IMR-90 (cell line): ENCODE data around the gene CACYBP. TPM values are rescaled to one million over a fixed set of nuclear protein-coding genes. Genes with fewer than 3 reads are reported as not detected.

ENCODE experiments used
- ATAC-seq: fragments of 200-7000 bp; cut with Tn5 transposase; 2 replicates; pipeline ENCODE4 v1.9.1; 2020; ENCODE audit warnings: low read depth, mild to moderate bottlenecking, moderate library complexity
- BruUV-seq: library from RNA; stranded (reverse); fragments of 400-500 nt; replicated peaks from 2 replicates; lab custom pipeline; 2021; lab: Mats Ljungman, UMichigan
- CTCF ChIA-PET: fragments of 300-600 bp; formaldehyde crosslinking; extraction: SDS; loops from one replicate; lab custom pipeline; 2021; ENCODE audit warnings: antibody characterized with exemption; lab: Yijun Ruan, JAX
- POLR2A ChIA-PET: fragments of 300-600 bp; sonication (Branson Sonifier 250); formaldehyde crosslinking; loops from one replicate; lab custom pipeline; 2022; ENCODE audit warnings: antibody characterized with exemption; ENCODE audit not compliant: unreplicated experiment; lab: Charles Lee
- DNase-seq: peaks from one replicate; pipeline ENCODE4 v3.0.0; 2013
- H2AFZ ChIP-seq: replicated peaks from 2 replicates; pipeline ENCODE3; 2013; ENCODE audit warnings: low read length, mild to moderate bottlenecking; ENCODE audit not compliant: poor library complexity
- H2AK5ac ChIP-seq: 2 replicates; pipeline ENCODE4 v1.6.1; 2013; ENCODE audit warnings: low read depth, low read length, inconsistent platforms
- H2AK9ac ChIP-seq: replicated peaks from 2 replicates; pipeline ENCODE3; 2013; ENCODE audit warnings: mild to moderate bottlenecking, low read depth, low read length, moderate library complexity; ENCODE audit not compliant: poor library complexity
- H2BK120ac ChIP-seq: 2 replicates; pipeline ENCODE4 v1.6.1; 2013; ENCODE audit warnings: low read depth, low read length, inconsistent platforms
- H2BK15ac ChIP-seq: 3 replicates; pipeline ENCODE4 v1.6.1; 2013; ENCODE audit warnings: low read depth, low read length, inconsistent platforms
- H2BK20ac ChIP-seq: 2 replicates; pipeline ENCODE4 v1.6.1; 2013; ENCODE audit warnings: low read depth, mild to moderate bottlenecking, inconsistent platforms, low read length, moderate library complexity
- H2BK5ac ChIP-seq: 2 replicates; pipeline ENCODE4 v1.6.1; 2013; ENCODE audit warnings: mild to moderate bottlenecking, low read depth, low read length, inconsistent platforms; ENCODE audit not compliant: poor library complexity, severe bottlenecking
- H3K14ac ChIP-seq: replicated peaks from 2 replicates; pipeline ENCODE4 v1.6.1; 2013; ENCODE audit warnings: low read depth, low read length, inconsistent platforms
- H3K18ac ChIP-seq: 2 replicates; pipeline ENCODE4 v1.6.1; 2013; ENCODE audit warnings: low read depth, low read length, control low read depth
- H3K23ac ChIP-seq: 2 replicates; pipeline ENCODE4 v1.6.1; 2013; ENCODE audit warnings: low read depth, low read length, inconsistent platforms
- H3K27ac ChIP-seq: 2 replicates; pipeline ENCODE4 v1.5.1; 2013; ENCODE audit warnings: mild to moderate bottlenecking, control low read depth, low read length; ENCODE audit not compliant: insufficient read depth
- H3K27me3 ChIP-seq: 2 replicates; pipeline ENCODE4 v1.6.1; 2013; ENCODE audit warnings: low read length; ENCODE audit not compliant: control insufficient read depth, insufficient read depth
- H3K36me3 ChIP-seq: 2 replicates; pipeline ENCODE4 v1.6.1; 2013; ENCODE audit warnings: low read length, mixed read lengths; ENCODE audit not compliant: control insufficient read depth, insufficient read depth
- H3K4ac ChIP-seq: 2 replicates; pipeline ENCODE4 v1.6.1; 2013; ENCODE audit warnings: low read depth, low read length, inconsistent platforms
- H3K4me1 ChIP-seq: 2 replicates; pipeline ENCODE4 v1.6.1; 2013; ENCODE audit warnings: low read length, mixed read lengths; ENCODE audit not compliant: control insufficient read depth, insufficient read depth
- H3K4me2 ChIP-seq: 2 replicates; pipeline ENCODE4 v1.6.1; 2013; ENCODE audit warnings: low read depth, mild to moderate bottlenecking, control low read depth, low read length, moderate library complexity
- H3K4me3 ChIP-seq: 2 replicates; pipeline ENCODE4 v1.5.1; 2013; ENCODE audit warnings: low read depth, mild to moderate bottlenecking, control low read depth, low read length, moderate library complexity; ENCODE audit not compliant: insufficient read depth
- H3K56ac ChIP-seq: 2 replicates; pipeline ENCODE4 v1.6.1; 2013; ENCODE audit warnings: low read length, inconsistent platforms; ENCODE audit not compliant: insufficient read depth; ENCODE audit errors: extremely low read depth
- H3K79me1 ChIP-seq, 2 experiments: 2 replicates each; pipeline ENCODE4 v1.6.1; 2013; ENCODE audit warnings: low read length in 2 of 2, inconsistent platforms in 1 of 2, low read depth in 1 of 2
- H3K9ac ChIP-seq: 2 replicates; pipeline ENCODE4 v1.6.1; 2013; ENCODE audit warnings: low read depth, low read length, control low read depth
- H3K9me1 ChIP-seq: 2 replicates; pipeline ENCODE4 v1.6.1; 2013; ENCODE audit warnings: low read length, inconsistent platforms; ENCODE audit not compliant: insufficient read depth
- H3K9me3 ChIP-seq: 2 replicates; pipeline ENCODE4 v1.6.1; 2013; ENCODE audit warnings: low read length; ENCODE audit not compliant: control insufficient read depth, insufficient read depth
- H4K20me1 ChIP-seq: 2 replicates; pipeline ENCODE4 v1.6.1; 2013; ENCODE audit warnings: low read length, inconsistent platforms; ENCODE audit not compliant: insufficient read depth
- H4K5ac ChIP-seq: 2 replicates; pipeline ENCODE4 v1.6.1; 2013; ENCODE audit warnings: mild to moderate bottlenecking, low read depth, low read length, control low read depth
- H4K8ac ChIP-seq, 2 experiments: 2 replicates each; pipeline ENCODE4 v1.6.1; 2013; ENCODE audit warnings: low read depth in 2 of 2, low read length in 2 of 2, control low read depth in 1 of 2, inconsistent platforms in 1 of 2
- H4K91ac ChIP-seq: 2 replicates; pipeline ENCODE4 v1.6.1; 2013; ENCODE audit warnings: low read depth, low read length, inconsistent platforms; ENCODE audit not compliant: insufficient read depth
- BHLHE40 ChIP-seq: fragments of 150-350 bp; IDR thresholded peaks from 2 replicates; pipeline ENCODE4 v1.6.1; 2016; ENCODE audit warnings: mild to moderate bottlenecking, low read depth, low read length
- CEBPB ChIP-seq: IDR thresholded peaks from 2 replicates; pipeline ENCODE4 v1.6.1; 2012; ENCODE audit warnings: low read depth, low read length, improper control_type of control experiment
- CHD1 ChIP-seq: IDR thresholded peaks from 2 replicates; pipeline ENCODE4 v1.6.1; 2012; ENCODE audit warnings: low read depth, low read length, improper control_type of control experiment
- CTCF ChIP-seq: conservative IDR thresholded peaks from 2 replicates; pipeline ENCODE4 v1.5.1; 2012; ENCODE audit warnings: mild to moderate bottlenecking, low read depth, low read length, improper control_type of control experiment
- FOS ChIP-seq: fragments of 150-350 bp; IDR thresholded peaks from 2 replicates; pipeline ENCODE4 v1.6.1; 2016; ENCODE audit warnings: low read depth, low read length
- MAFK ChIP-seq: IDR thresholded peaks from 2 replicates; pipeline ENCODE4 v1.6.1; 2012; ENCODE audit warnings: low read depth, low read length, improper control_type of control experiment
- MAZ ChIP-seq: IDR thresholded peaks from 2 replicates; pipeline ENCODE4 v1.6.1; 2012; ENCODE audit warnings: low read depth, mild to moderate bottlenecking, low read length, improper control_type of control experiment, moderate library complexity, borderline replicate concordance
- MXI1 ChIP-seq: IDR thresholded peaks from 2 replicates; pipeline ENCODE4 v1.6.1; 2012; ENCODE audit warnings: low read depth, mild to moderate bottlenecking, low read length, moderate library complexity, borderline replicate concordance
- NFE2L2 ChIP-seq: fragments of 150-350 bp; IDR thresholded peaks from 2 replicates; pipeline ENCODE4 v1.6.1; 2016; ENCODE audit warnings: low read depth, mild to moderate bottlenecking, low read length
- POLR2A ChIP-seq: IDR thresholded peaks from 2 replicates; pipeline ENCODE4 v1.6.1; 2012; ENCODE audit warnings: mild to moderate bottlenecking, low read depth, low read length
- RAD21 ChIP-seq: IDR thresholded peaks from 2 replicates; pipeline ENCODE4 v1.6.1; 2012; ENCODE audit warnings: low read length, improper control_type of control experiment
- RCOR1 ChIP-seq: IDR thresholded peaks from 2 replicates; pipeline ENCODE4 v1.6.1; 2012; ENCODE audit warnings: mild to moderate bottlenecking, low read length, improper control_type of control experiment; ENCODE audit not compliant: insufficient replicate concordance
- RFX5 ChIP-seq: IDR thresholded peaks from 2 replicates; pipeline ENCODE4 v1.8.0; 2012; ENCODE audit warnings: low read depth, mild to moderate bottlenecking, low read length, moderate library complexity
- SMC3 ChIP-seq: fragments of 150-350 bp; IDR thresholded peaks from 2 replicates; pipeline ENCODE4 v1.6.1; 2016; ENCODE audit warnings: low read depth, mild to moderate bottlenecking, antibody characterized with exemption, low read length, moderate library complexity
- USF2 ChIP-seq: fragments of 150-350 bp; IDR thresholded peaks from 2 replicates; pipeline ENCODE4 v1.6.1; 2017; ENCODE audit warnings: mild to moderate bottlenecking, antibody characterized with exemption, low read length, low read depth
- WGBS, 2 experiments: methylation state at CpG; one replicate each; pipeline versions ENCODE4 v1.1.5 to v1.1.7; 2013; ENCODE audit warnings: missing lambda C conversion rate in 2 of 2; ENCODE audit not compliant: insufficient read length in 1 of 2; ENCODE audit errors: extremely low coverage in 2 of 2; 5-methylcytosine and 5-hydroxymethylcytosine counted together
- dilution Hi-C: fragments of 300-500 bp; cut with HindIII; formaldehyde crosslinking; loops from one replicate; pipeline ENCODE4 v1.14.3; 2018; ENCODE audit warnings: low sequenced_read_pairs; ENCODE audit not compliant: unreplicated experiment
- in situ Hi-C: fragments of 300-500 bp; cut with MboI; formaldehyde crosslinking; loops from 3 replicates; pipeline ENCODE4 v1.14.3; 2019; ENCODE audit warnings: low sequenced_read_pairs, inconsistent platforms, mixed read lengths
- intact Hi-C: fragments of 100-400 bp; cut with micrococcal nuclease; formaldehyde crosslinking; loops from 2 replicates; pipeline ENCODE4 v1.10.0; 2022
- polyA plus RNA-seq, 3 experiments: library from polyadenylated mRNA; depleted of rRNA; stranded (reverse); fragments of >200 nt; gene quantifications; 2 replicates each; pipeline ENCODE4 v1.2.3, GENCODE V29; 2012; ENCODE audit warnings: low replicate concordance in 1 of 3
- total RNA-seq: library from RNA; depleted of rRNA; stranded (reverse); fragments of >200 nt; gene quantifications from 2 replicates; pipeline ENCODE4 v1.2.3, GENCODE V29; 2012
- TF ChIP-seq, protein P1 (sequence below): fragments of 150-350 bp; IDR thresholded peaks from 2 replicates; pipeline ENCODE4 v1.6.1; 2016; ENCODE audit warnings: low read depth, mild to moderate bottlenecking, low read length, moderate library complexity, borderline replicate concordance

CACYBP gene
- total and polyA plus RNA-seq, 2 of the 4 experiments (the other 2 are of a cell fraction), result 61.8 to 62.8 TPM

- H2BK20ac ChIP-seq, result no peak overlapping the region
- no peaks in the 10 kb centered on the region for H4K20me1 ChIP-seq
- H4K8ac ChIP-seq, result no peak overlapping the region
- no TSS peak for BruUV-seq
- H2BK5ac ChIP-seq, result no peak overlapping the region
- H3K4me3 ChIP-seq, result no peak overlapping the region
- POLR2A ChIA-PET, result interaction anchor here (0.6 kb wide), 1 partner anchor 177 kb away, joined by 3 read pairs; no protein-coding TSS in a partner anchor
- dilution Hi-C loops (no loop called here), intact Hi-C loops (no loop called here), in situ Hi-C loops (no loop called here)
- H3K56ac ChIP-seq, result no peak overlapping the region
- no peak overlapping the region for H2BK15ac ChIP-seq
- no peak overlapping the region for H2AK9ac ChIP-seq
- 50% methylated on average over 1 of the region's 3 CpGs; no CpG with 5 or more reads in 1 of the 2 experiments for WGBS, 2 experiments
- no peaks in the 10 kb centered on the region for H3K4me1 ChIP-seq
- H3K14ac ChIP-seq, result no peak overlapping the region
- no peak for DNase-seq
- H3K9ac ChIP-seq, result no peak overlapping the region
- CTCF ChIA-PET, result interaction anchor here (0.5 kb wide), 1 partner anchor 40 kb away, joined by 8 read pairs; no protein-coding TSS in a partner anchor
- no peak for TF ChIP-seq RCOR1
- TF ChIP-seq, protein P1, sequence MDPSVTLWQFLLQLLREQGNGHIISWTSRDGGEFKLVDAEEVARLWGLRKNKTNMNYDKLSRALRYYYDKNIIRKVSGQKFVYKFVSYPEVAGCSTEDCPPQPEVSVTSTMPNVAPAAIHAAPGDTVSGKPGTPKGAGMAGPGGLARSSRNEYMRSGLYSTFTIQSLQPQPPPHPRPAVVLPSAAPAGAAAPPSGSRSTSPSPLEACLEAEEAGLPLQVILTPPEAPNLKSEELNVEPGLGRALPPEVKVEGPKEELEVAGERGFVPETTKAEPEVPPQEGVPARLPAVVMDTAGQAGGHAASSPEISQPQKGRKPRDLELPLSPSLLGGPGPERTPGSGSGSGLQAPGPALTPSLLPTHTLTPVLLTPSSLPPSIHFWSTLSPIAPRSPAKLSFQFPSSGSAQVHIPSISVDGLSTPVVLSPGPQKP, result no peak
- no peak for TF ChIP-seq MXI1
- no peak for TF ChIP-seq MAFK
- TF ChIP-seq FOS, result no peak
- no peak for TF ChIP-seq NFE2L2
- TF ChIP-seq POLR2A, result no peak
- no peak for TF ChIP-seq CHD1
- TF ChIP-seq CTCF, result no peak
- TF ChIP-seq BHLHE40, result no peak
- no peak for TF ChIP-seq RAD21
- no peak for TF ChIP-seq SMC3
- TF ChIP-seq CEBPB, result no peak
- no peak for TF ChIP-seq USF2
- no peak for TF ChIP-seq MAZ
- no peak for TF ChIP-seq RFX5
- no peak overlapping the region for H2BK120ac ChIP-seq
- H4K5ac ChIP-seq, result no peak overlapping the region
- H3K27me3 ChIP-seq, result peaks cover 8% of the 10 kb centered on the region; the same call in 1 of the 2 replicates
- no peak overlapping the region for H2AFZ ChIP-seq
- H3K4ac ChIP-seq, result no peak overlapping the region
- no peak overlapping the region for H3K4me2 ChIP-seq
- no peak overlapping the region for H3K18ac ChIP-seq
- H3K23ac ChIP-seq, result no peak overlapping the region
- no peaks in the 10 kb centered on the region for H3K9me3 ChIP-seq
- H2AK5ac ChIP-seq, result no peak overlapping the region
- H4K91ac ChIP-seq, result no peak overlapping the region
- H3K27ac ChIP-seq, result no peak overlapping the region
- H3K9me1 ChIP-seq, result no peaks in the 10 kb centered on the region
- H3K79me1 ChIP-seq, result no peaks in the 10 kb centered on the region
- H3K36me3 ChIP-seq, result no peaks in the 10 kb centered on the region
- ATAC-seq, result no peak
These were observed 34.3 kb upstream of the CACYBP start for GRCh38 chr1:174965362-174966007.
